ENCODE measurements around the gene FPGT. TPM values are rescaled to one million over a fixed set of nuclear protein-coding genes. Genes with fewer than 3 reads are reported as not detected.

The FPGT gene
- total and polyA plus RNA-seq, 2 of the 8 experiments (the other 6 are each of a cell fraction or from before 2014, with no cell fraction given) = 1.3 to 4.1 TPM

GRCh38 chr1:74245168-74245772, 47.2 kb downstream of the FPGT start:
- Histone ChIP-seq H3K14ac (ENCODE audit: insufficient read length) (no peak overlapping the region), H3K79me2 (ENCODE audit: control insufficient read depth in 1 of 2, insufficient read depth in 2 of 2, low read length in 2 of 2) (no peaks in the 10 kb centered on the region), H3K23me2 (ENCODE audit: low read depth, low read length) (no peaks in the 10 kb centered on the region), H2AFZ (ENCODE audit: low read length) (no peak overlapping the region), H3K4me1 (replicated peaks in 1 of 4; ENCODE audit: control insufficient read depth in 3 of 4, insufficient read depth in 4 of 4, low read length in 3 of 4) (peaks cover 0 to 6% (median 0%) of the 10 kb centered on the region in 4 experiments; a peak in 2 of 7 replicates), H4K20me1 (replicated peaks in 1 of 2; ENCODE audit: control insufficient read depth in 1 of 2, insufficient read depth in 2 of 2, low read length in 2 of 2) (peaks cover 0 to 1% of the 10 kb centered on the region in 2 experiments), H2BK120ac (replicated peaks; ENCODE audit: low read depth, low read length) (no peak overlapping the region), H3K18ac (ENCODE audit: extremely low read depth, low read length) (no peak overlapping the region), H3K36me3 (ENCODE audit: control insufficient read depth in 2 of 4, insufficient read depth in 4 of 4, low read length in 3 of 4) (no peaks in the 10 kb centered on the region; a peak in 1 of 8 replicates), H2BK15ac (ENCODE audit: low read length) (no peak overlapping the region), H2BK20ac (ENCODE audit: low read length) (no peak overlapping the region), H3K56ac (replicated peaks; ENCODE audit: insufficient read length, low read depth, low read length) (no peak overlapping the region), H3K9ac (replicated peaks in 1 of 4; ENCODE audit: extremely low read depth in 1 of 4, low read depth in 3 of 4, low read length in 3 of 4) (no peak overlapping the region), H2BK5ac (ENCODE audit: low read depth, low read length) (no peak overlapping the region), H4K5ac (ENCODE audit: insufficient read length, low read depth, low read length) (no peak overlapping the region), H3K79me1 (ENCODE audit: low read depth, low read length) (no peaks in the 10 kb centered on the region), H4K8ac (ENCODE audit: extremely low read depth, insufficient read depth, low read length) (no peak overlapping the region), H3K23ac (ENCODE audit: insufficient read length) (no peak overlapping the region), H3K4me2 (ENCODE audit: insufficient read depth in 1 of 2, low read depth in 2 of 2, low read length in 2 of 2) (peak overlapping the region in 1 of 2 experiments; percentile 25; a peak in 1 of 4 replicates), H2BK12ac (ENCODE audit: low read depth, low read length) (no peak overlapping the region), H2AK5ac (ENCODE audit: low read depth, low read length) (no peak overlapping the region), H3K4me3 (ENCODE audit: extremely low read depth in 1 of 4, insufficient read depth in 2 of 4, low read depth in 3 of 4, low read length in 4 of 4) (peak overlapping the region in 1 of 4 experiments; percentile 9; a peak in 1 of 8 replicates), H3K27me3 (replicated peaks in 1 of 4; ENCODE audit: control insufficient read depth in 3 of 4, extremely low read depth in 1 of 4, insufficient read depth in 3 of 4, low read length in 3 of 4) (peaks cover 0 to 3% (median 1%) of the 10 kb centered on the region in 4 experiments; a peak in 4 of 7 replicates), H3K9me3 (ENCODE audit: insufficient read depth in 2 of 2, low read depth in 1 of 2, low read length in 1 of 2) (peaks cover 0 to 10% of the 10 kb centered on the region in 2 experiments; a peak in 3 of 4 replicates), H3K27ac (ENCODE audit: low read depth, low read length) (no peak overlapping the region), H3K4ac (replicated peaks; ENCODE audit: insufficient read length, low read depth, low read length) (no peak overlapping the region), H4K91ac (replicated peaks; ENCODE audit: insufficient read length, low read length) (no peak overlapping the region)
- DNase-seq (ENCODE audit: low read depth in 1 of 2, low spot score in 2 of 2) (peak; percentile 68 to 79), FAIRE-seq (peak; percentile 92)
- 3% methylated on average over 2 of the region's 2 CpGs; no CpG with 5 or more reads in 1 of the 2 experiments for WGBS, 2 experiments (ENCODE audit: extremely low coverage in 1 of 2, insufficient coverage in 1 of 2, insufficient read length in 1 of 2, insufficient replicate concordance in 2 of 2, low coverage in 1 of 2, low lambda C conversion rate in 2 of 2, missing lambda C conversion rate in 1 of 2)
- ChIA-PET CTCF (ENCODE audit: partially characterized antibody) (interaction anchor here (1.0 to 1.2 kb wide), 2 partner anchors 19 to 22 kb away, joined by 3 read pairs; no protein-coding TSS in a partner anchor), POLR2A (ENCODE audit: partially characterized antibody) (no interaction called here)
- TF ChIP-seq BCL11A (IDR thresholded peaks at IDR 0.05; ENCODE audit: low read depth in 2 of 2, low read length in 2 of 2) (peak; percentile 71 to 86), SP1 (IDR thresholded peaks at IDR 0.05; ENCODE audit: low read depth, low read length) (0 out of 2 replicates have a peak, but pooled peaks have one; percentile 51), EP300 (IDR thresholded peaks at IDR 0.05; ENCODE audit: borderline replicate concordance in 1 of 2, low read depth in 2 of 2, low read length in 2 of 2) (0 out of 3 replicates have a peak, but pooled peaks of 1 of the 2 experiments have one; percentile 29), SAP30 (IDR thresholded peaks at IDR 0.05; ENCODE audit: insufficient read depth, insufficient replicate concordance, low read length) (no peak), SUZ12 (IDR thresholded peaks at IDR 0.05; ENCODE audit: low read length) (no peak), EZH2 (IDR thresholded peaks at IDR 0.05; ENCODE audit: low read depth, low read length, severe bottlenecking) (no peak)

All from H1 (cell line).